Endodermal cell (in vitro differentiated cells): Measurements from ENCODE around the gene PI4K2A. TPM values are rescaled to one million over a fixed set of nuclear protein-coding genes. Genes with fewer than 3 reads are reported as not detected.

ENCODE experiments used
- DNase-seq: peaks from one replicate; pipeline ENCODE4 v3.0.0-alpha.2; 2017
- H3K27ac ChIP-seq: 2 replicates; pipeline ENCODE4 v1.5.1; 2013; ENCODE audit warnings: mild to moderate bottlenecking, low read depth, low read length, moderate library complexity
- H3K27me3 ChIP-seq: 2 replicates; pipeline ENCODE4 v1.6.1; 2013; ENCODE audit warnings: mild to moderate bottlenecking, low read length, moderate library complexity; ENCODE audit not compliant: insufficient read depth, control insufficient read depth, poor library complexity, severe bottlenecking
- H3K36me3 ChIP-seq: 2 replicates; pipeline ENCODE4 v1.7.0; 2013; ENCODE audit warnings: mild to moderate bottlenecking, low read length, moderate library complexity; ENCODE audit not compliant: control insufficient read depth, insufficient read depth
- H3K4me1 ChIP-seq: one replicate; pipeline ENCODE4 v1.7.0; 2013; ENCODE audit warnings: low read length; ENCODE audit not compliant: control insufficient read depth, insufficient read depth
- H3K4me3 ChIP-seq: 2 replicates; pipeline ENCODE4 v1.5.1; 2013; ENCODE audit warnings: mild to moderate bottlenecking, low read length, moderate library complexity
- H3K9ac ChIP-seq: 2 replicates; pipeline ENCODE4 v1.6.1; 2013; ENCODE audit warnings: mild to moderate bottlenecking, low read length, moderate library complexity; ENCODE audit not compliant: poor library complexity, severe bottlenecking; ENCODE audit errors: extremely low read depth
- H3K9me3 ChIP-seq: 2 replicates; pipeline ENCODE4 v1.6.1; 2013; ENCODE audit warnings: mild to moderate bottlenecking, low read length, moderate library complexity; ENCODE audit not compliant: control insufficient read depth
- H3K27ac Mint-ChIP-seq: 2 replicates; pipeline ENCODE4 v1.8.0; 2020; ENCODE audit warnings: mixed read lengths
- H3K27me3 Mint-ChIP-seq: 2 replicates; pipeline ENCODE4 v1.8.0; 2021; ENCODE audit warnings: mild to moderate bottlenecking, mixed read lengths; ENCODE audit not compliant: insufficient read depth
- H3K36me3 Mint-ChIP-seq: 2 replicates; pipeline ENCODE4 v1.8.0; 2020; ENCODE audit warnings: low read depth, mixed read lengths
- H3K4me1 Mint-ChIP-seq: 2 replicates; pipeline ENCODE4 v1.8.0; 2020; ENCODE audit warnings: mixed read lengths
- H3K4me3 Mint-ChIP-seq: 2 replicates; pipeline ENCODE4 v1.8.0; 2020; ENCODE audit warnings: mild to moderate bottlenecking, moderate library complexity, mixed read lengths
- H3K9me3 Mint-ChIP-seq: 2 replicates; pipeline ENCODE4 v1.8.0; 2020; ENCODE audit warnings: mild to moderate bottlenecking, mixed read lengths
- CTCF ChIP-seq: fragments of 200-600 bp; sonication (generic); conservative IDR thresholded peaks from 2 replicates; pipeline ENCODE4 v1.5.0; 2021; ENCODE audit warnings: antibody characterized with exemption, mild to moderate bottlenecking
- WGBS, 2 experiments: methylation state at CpG; one replicate each; pipeline versions ENCODE4 v1.1.5 to v1.1.7; 2013; ENCODE audit warnings: missing lambda C conversion rate in 2 of 2, mixed read lengths in 1 of 2; ENCODE audit not compliant: insufficient coverage in 1 of 2, insufficient read length in 1 of 2; 5-methylcytosine and 5-hydroxymethylcytosine counted together
- total RNA-seq, 2 donors: library from RNA; stranded (reverse); fragmentation: NEBNext Ultra II Directional in 1 of 2; extraction: Animal tissue kit (Norgen Biotek cat#: 25700) in 1 of 2; gene quantifications; 2 replicates in 1 of 2; 3 replicates in 1 of 2; pipeline ENCODE4 v1.2.1, GENCODE V29; 2021

PI4K2A gene
- total RNA-seq, 2 donors from 2014 or later = 14.5 to 18.1 TPM

GRCh38 chr10:97596101-97597082, 44.1 kb upstream of the PI4K2A start:
- H3K9me3 ChIP-seq = no peaks in the 10 kb centered on the region
- 76 to 80% methylated on average over 6 to 10 of the region's 10 CpGs for WGBS, 2 experiments
- no peak overlapping the region for H3K9ac ChIP-seq
- Mint-ChIP-seq H3K36me3 (no peaks in the 10 kb centered on the region), H3K27me3 (no peaks in the 10 kb centered on the region), H3K4me3 (no peak overlapping the region), H3K9me3 (no peaks in the 10 kb centered on the region), H3K27ac (peak overlapping the region; percentile 6), H3K4me1 (no peaks in the 10 kb centered on the region)
- no peaks in the 10 kb centered on the region for H3K4me1 ChIP-seq
- H3K27ac ChIP-seq = peak overlapping the region; percentile 47
- no peak for TF ChIP-seq CTCF
- no peaks in the 10 kb centered on the region for H3K36me3 ChIP-seq
- no peak for DNase-seq
- H3K4me3 ChIP-seq = no peak overlapping the region
- no peaks in the 10 kb centered on the region for H3K27me3 ChIP-seq

DNA sequence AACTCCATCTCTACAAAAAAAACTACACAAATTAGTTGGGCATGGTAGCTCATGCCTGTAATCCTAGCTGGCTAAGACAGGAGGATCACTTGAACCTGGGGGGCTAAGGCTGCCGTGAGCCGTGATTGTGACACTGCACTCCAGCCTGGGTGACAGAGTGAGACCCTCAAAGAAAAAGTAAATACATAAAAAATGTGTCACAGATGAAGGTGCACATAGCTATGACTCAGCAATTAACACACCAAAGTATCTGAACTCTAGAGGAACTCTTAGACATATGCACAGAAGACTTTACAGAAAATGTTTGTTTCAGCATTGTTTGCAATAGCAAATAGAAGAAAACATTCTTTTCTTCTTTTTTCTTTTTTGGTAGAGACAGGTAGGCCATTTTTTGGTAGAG, 42.7 kb upstream of the PI4K2A start:
- H3K36me3 Mint-ChIP-seq = no peaks in the 10 kb centered on the region
- Histone ChIP-seq H3K4me3 (no peak overlapping the region), H3K27ac (no peak overlapping the region), H3K9ac (no peak overlapping the region), H3K9me3 (no peaks in the 10 kb centered on the region), H3K27me3 (no peaks in the 10 kb centered on the region), H3K4me1 (no peaks in the 10 kb centered on the region), H3K36me3 (no peaks in the 10 kb centered on the region)
- no peaks in the 10 kb centered on the region for H3K27me3 Mint-ChIP-seq
- WGBS, 2 experiments = 88% methylated on average over 2 of the region's 2 CpGs; no CpG with 5 or more reads in 1 of the 2 experiments
- no peaks in the 10 kb centered on the region for H3K9me3 Mint-ChIP-seq
- no peak for DNase-seq
- TF ChIP-seq CTCF = no peak
- H3K27ac Mint-ChIP-seq = no peak overlapping the region
- H3K4me3 Mint-ChIP-seq = no peak overlapping the region
- no peaks in the 10 kb centered on the region for H3K4me1 Mint-ChIP-seq

GRCh38 chr10:97598407-97599271, 41.8 kb upstream of the PI4K2A start:
- Histone ChIP-seq H3K27me3 (no peaks in the 10 kb centered on the region), H3K9me3 (no peaks in the 10 kb centered on the region), H3K36me3 (no peaks in the 10 kb centered on the region), H3K4me1 (no peaks in the 10 kb centered on the region), H3K4me3 (no peak overlapping the region), H3K27ac (no peak overlapping the region), H3K9ac (no peak overlapping the region)
- Mint-ChIP-seq H3K4me1 (no peaks in the 10 kb centered on the region), H3K27ac (no peak overlapping the region), H3K36me3 (no peaks in the 10 kb centered on the region), H3K27me3 (no peaks in the 10 kb centered on the region), H3K4me3 (no peak overlapping the region), H3K9me3 (no peaks in the 10 kb centered on the region)
- TF ChIP-seq CTCF = no peak
- 94 to 99% methylated on average over 12 to 19 of the region's 19 CpGs for WGBS, 2 experiments
- DNase-seq = no peak
